Measurements from ENCODE around the gene CFAP52. TPM values are rescaled to one million over a fixed set of nuclear protein-coding genes. Genes with fewer than 3 reads are reported as not detected.

CFAP52 gene
- total RNA-seq, 1 donor from 2014 or later = not detected

GRCh38 chr17:9612006-9612405 lies 35.6 kb downstream of the CFAP52 start:
- Mint-ChIP-seq H3K36me3 (ENCODE audit: low read depth) (no peaks in the 10 kb centered on the region), H3K27me3 (ENCODE audit: low read depth) (peaks cover 26% of the 10 kb centered on the region), H3K27ac (ENCODE audit: unreplicated experiment) (no peak overlapping the region), H3K4me1 (ENCODE audit: low read depth) (no peaks in the 10 kb centered on the region), H3K4me3 (ENCODE audit: unreplicated experiment) (no peak overlapping the region), H3K9me3 (ENCODE audit: low read depth) (peaks cover 6% of the 10 kb centered on the region)
- no peak for TF ChIP-seq CTCF (IDR thresholded peaks at IDR 0.05)
- no peak for DNase-seq (ENCODE audit: low spot score)

- no peak for TF ChIP-seq CTCF (IDR thresholded peaks at IDR 0.05)
- Mint-ChIP-seq H3K9me3 (ENCODE audit: low read depth) (no peaks in the 10 kb centered on the region), H3K27ac (ENCODE audit: unreplicated experiment) (no peak overlapping the region)
Observed at GRCh38 chr17:9615486-9615885, 39.0 kb downstream of the CFAP52 start.

DNA sequence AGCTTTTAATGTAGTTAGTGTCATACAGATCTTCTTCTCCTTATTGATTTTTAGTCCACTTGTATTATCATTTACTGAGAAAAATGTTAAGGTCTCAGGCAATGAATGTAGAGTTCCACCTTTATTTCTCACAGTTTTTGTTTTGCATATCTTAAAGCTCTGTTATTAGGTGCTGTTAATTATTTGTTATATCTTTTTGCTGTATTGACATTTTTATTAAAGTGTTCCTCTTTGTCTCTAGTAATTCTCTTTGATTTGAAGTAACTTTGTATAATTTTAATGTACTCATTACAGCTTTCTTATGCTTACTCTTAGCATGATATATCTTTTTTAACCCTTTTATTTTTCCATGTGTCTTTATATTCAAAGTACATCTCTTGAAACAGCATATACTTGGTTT lies 46.5 kb downstream of the CFAP52 start:
- Mint-ChIP-seq H3K4me1 (ENCODE audit: low read depth) (no peaks in the 10 kb centered on the region), H3K4me3 (ENCODE audit: unreplicated experiment) (no peak overlapping the region), H3K27ac (ENCODE audit: unreplicated experiment) (no peak overlapping the region), H3K27me3 (ENCODE audit: low read depth) (peaks cover 4% of the 10 kb centered on the region), H3K9me3 (ENCODE audit: low read depth) (peaks cover 32% of the 10 kb centered on the region), H3K36me3 (ENCODE audit: low read depth) (peaks cover 4% of the 10 kb centered on the region)
- no peak for TF ChIP-seq CTCF (IDR thresholded peaks at IDR 0.05)
- DNase-seq (ENCODE audit: low spot score) = no peak

More at GRCh38 chr17:9615486-9615885, 39.0 kb downstream of the CFAP52 start:
- Mint-ChIP-seq H3K4me3 (ENCODE audit: unreplicated experiment) (no peak overlapping the region), H3K27me3 (ENCODE audit: low read depth) (peaks cover 15% of the 10 kb centered on the region), H3K4me1 (ENCODE audit: low read depth) (no peaks in the 10 kb centered on the region), H3K36me3 (ENCODE audit: low read depth) (no peaks in the 10 kb centered on the region)
- no peak for DNase-seq (ENCODE audit: low spot score)

DNA sequence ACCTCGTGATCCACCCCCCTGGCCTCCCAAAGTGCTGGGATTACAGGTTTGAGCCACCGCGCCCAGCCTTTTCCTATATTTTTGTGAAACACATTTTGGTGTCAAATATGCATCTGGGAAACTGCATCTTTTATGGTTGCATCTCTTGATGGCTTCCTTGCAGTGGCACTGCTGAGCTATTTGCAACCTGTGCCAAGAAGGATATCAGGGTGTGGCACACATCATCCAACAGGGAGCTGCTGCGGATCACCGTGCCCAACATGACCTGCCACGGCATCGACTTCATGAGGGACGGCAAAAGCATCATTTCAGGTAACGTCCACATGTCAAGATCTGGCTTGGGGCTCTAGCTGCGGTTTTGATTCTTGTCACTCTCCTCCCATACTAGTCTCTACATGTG lies 52.1 kb downstream of the CFAP52 start:
- no peak for TF ChIP-seq CTCF (IDR thresholded peaks at IDR 0.05)
- no peak overlapping the region for H3K4me3 Mint-ChIP-seq (ENCODE audit: unreplicated experiment)
- DNase-seq (ENCODE audit: low spot score) = no peak
- H3K27ac Mint-ChIP-seq (ENCODE audit: unreplicated experiment) = no peak overlapping the region
- H3K27me3 Mint-ChIP-seq (ENCODE audit: low read depth) = peaks cover 17% of the 10 kb centered on the region
- peaks cover 3% of the 10 kb centered on the region for H3K36me3 Mint-ChIP-seq (ENCODE audit: low read depth)
- H3K4me1 Mint-ChIP-seq (ENCODE audit: low read depth) = no peaks in the 10 kb centered on the region
- H3K9me3 Mint-ChIP-seq (ENCODE audit: low read depth) = peaks cover 17% of the 10 kb centered on the region

GRCh38 chr17:9632741-9633140 lies 56.3 kb downstream of the CFAP52 start:
- Mint-ChIP-seq H3K27ac (ENCODE audit: unreplicated experiment) (no peak overlapping the region), H3K4me1 (ENCODE audit: low read depth) (no peaks in the 10 kb centered on the region), H3K27me3 (ENCODE audit: low read depth) (peaks cover 21% of the 10 kb centered on the region), H3K4me3 (ENCODE audit: unreplicated experiment) (no peak overlapping the region), H3K9me3 (ENCODE audit: low read depth) (no peaks in the 10 kb centered on the region), H3K36me3 (ENCODE audit: low read depth) (no peaks in the 10 kb centered on the region)
- DNase-seq (ENCODE audit: low spot score) = no peak
- TF ChIP-seq CTCF (IDR thresholded peaks at IDR 0.05) = no peak

Measured in chondrocyte (in vitro differentiated cells).